HL-60 (cell line): ENCODE results near the gene ADGRL3.

Experiments
- DNase-seq, 2 experiments: peaks; one replicate each; pipeline ENCODE4 v3.0.0-alpha.2; 2010 to 2020; ENCODE audit warnings: low read depth in 1 of 2, low spot score in 1 of 2
- H3K27ac ChIP-seq: fragments of 250-450 bp; sonication (Bioruptor Pico); replicated peaks from 2 replicates; pipeline ENCODE4 v1.5.1; 2020; ENCODE audit warnings: mild to moderate bottlenecking, moderate library complexity
- H3K27me3 ChIP-seq: fragments of 250-450 bp; sonication (Bioruptor Pico); 2 replicates; pipeline ENCODE4 v1.5.1; 2021; ENCODE audit warnings: mild to moderate bottlenecking, moderate library complexity; ENCODE audit not compliant: insufficient read depth, poor library complexity, severe bottlenecking
- H3K4me3 ChIP-seq: replicated peaks from 2 replicates; pipeline ENCODE4 v1.5.1; 2011; ENCODE audit warnings: mild to moderate bottlenecking, control low read depth, low read length; ENCODE audit not compliant: insufficient read depth
- GABPA ChIP-seq: IDR thresholded peaks from 2 replicates; pipeline ENCODE4 v1.6.1; 2012; ENCODE audit warnings: low read depth
- POLR2AphosphoS5 ChIP-seq: IDR thresholded peaks from 2 replicates; pipeline ENCODE4 v1.6.1; 2012; ENCODE audit warnings: low read depth
- SPI1 ChIP-seq: IDR thresholded peaks from 2 replicates; pipeline ENCODE4 v1.6.1; 2012; ENCODE audit warnings: low read depth, mild to moderate bottlenecking, borderline replicate concordance
- TF ChIP-seq, protein P1 (sequence below): IDR thresholded peaks from 2 replicates; pipeline ENCODE4 v1.6.1; 2012; ENCODE audit warnings: low read depth; ENCODE audit not compliant: insufficient replicate concordance
- TF ChIP-seq, protein P2 (sequence below): IDR thresholded peaks from one replicate; pipeline ENCODE4 v1.5.1; 2011; ENCODE audit warnings: low read length, control low read depth, inconsistent platforms; ENCODE audit not compliant: insufficient read depth

ADGRL3 gene

DNA sequence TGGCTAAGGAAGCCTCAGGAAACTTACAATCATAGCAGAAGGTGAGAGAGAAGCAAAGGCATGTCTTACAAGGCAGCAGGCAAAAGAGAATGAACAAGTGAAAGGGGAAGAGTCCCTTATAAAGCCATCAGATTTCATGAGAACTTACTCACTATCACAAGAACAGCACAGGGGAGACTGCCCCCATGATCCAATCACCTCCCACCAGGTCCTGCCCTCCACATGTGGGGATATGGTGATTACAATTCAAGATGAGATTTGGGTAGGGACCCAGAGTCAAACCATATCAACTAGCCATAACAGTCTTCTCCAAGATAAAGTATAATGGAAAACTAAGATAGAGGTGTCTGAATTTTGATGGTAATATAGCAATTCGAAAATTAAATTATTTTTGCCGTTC, 534.3 kb downstream of the ADGRL3 start:
- H3K27ac ChIP-seq: no peak overlapping the region
- H3K4me3 ChIP-seq: no peak overlapping the region
- no peak for DNase-seq
- TF ChIP-seq, protein P1, sequence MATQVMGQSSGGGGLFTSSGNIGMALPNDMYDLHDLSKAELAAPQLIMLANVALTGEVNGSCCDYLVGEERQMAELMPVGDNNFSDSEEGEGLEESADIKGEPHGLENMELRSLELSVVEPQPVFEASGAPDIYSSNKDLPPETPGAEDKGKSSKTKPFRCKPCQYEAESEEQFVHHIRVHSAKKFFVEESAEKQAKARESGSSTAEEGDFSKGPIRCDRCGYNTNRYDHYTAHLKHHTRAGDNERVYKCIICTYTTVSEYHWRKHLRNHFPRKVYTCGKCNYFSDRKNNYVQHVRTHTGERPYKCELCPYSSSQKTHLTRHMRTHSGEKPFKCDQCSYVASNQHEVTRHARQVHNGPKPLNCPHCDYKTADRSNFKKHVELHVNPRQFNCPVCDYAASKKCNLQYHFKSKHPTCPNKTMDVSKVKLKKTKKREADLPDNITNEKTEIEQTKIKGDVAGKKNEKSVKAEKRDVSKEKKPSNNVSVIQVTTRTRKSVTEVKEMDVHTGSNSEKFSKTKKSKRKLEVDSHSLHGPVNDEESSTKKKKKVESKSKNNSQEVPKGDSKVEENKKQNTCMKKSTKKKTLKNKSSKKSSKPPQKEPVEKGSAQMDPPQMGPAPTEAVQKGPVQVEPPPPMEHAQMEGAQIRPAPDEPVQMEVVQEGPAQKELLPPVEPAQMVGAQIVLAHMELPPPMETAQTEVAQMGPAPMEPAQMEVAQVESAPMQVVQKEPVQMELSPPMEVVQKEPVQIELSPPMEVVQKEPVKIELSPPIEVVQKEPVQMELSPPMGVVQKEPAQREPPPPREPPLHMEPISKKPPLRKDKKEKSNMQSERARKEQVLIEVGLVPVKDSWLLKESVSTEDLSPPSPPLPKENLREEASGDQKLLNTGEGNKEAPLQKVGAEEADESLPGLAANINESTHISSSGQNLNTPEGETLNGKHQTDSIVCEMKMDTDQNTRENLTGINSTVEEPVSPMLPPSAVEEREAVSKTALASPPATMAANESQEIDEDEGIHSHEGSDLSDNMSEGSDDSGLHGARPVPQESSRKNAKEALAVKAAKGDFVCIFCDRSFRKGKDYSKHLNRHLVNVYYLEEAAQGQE: no peak
- TF ChIP-seq, protein P2, sequence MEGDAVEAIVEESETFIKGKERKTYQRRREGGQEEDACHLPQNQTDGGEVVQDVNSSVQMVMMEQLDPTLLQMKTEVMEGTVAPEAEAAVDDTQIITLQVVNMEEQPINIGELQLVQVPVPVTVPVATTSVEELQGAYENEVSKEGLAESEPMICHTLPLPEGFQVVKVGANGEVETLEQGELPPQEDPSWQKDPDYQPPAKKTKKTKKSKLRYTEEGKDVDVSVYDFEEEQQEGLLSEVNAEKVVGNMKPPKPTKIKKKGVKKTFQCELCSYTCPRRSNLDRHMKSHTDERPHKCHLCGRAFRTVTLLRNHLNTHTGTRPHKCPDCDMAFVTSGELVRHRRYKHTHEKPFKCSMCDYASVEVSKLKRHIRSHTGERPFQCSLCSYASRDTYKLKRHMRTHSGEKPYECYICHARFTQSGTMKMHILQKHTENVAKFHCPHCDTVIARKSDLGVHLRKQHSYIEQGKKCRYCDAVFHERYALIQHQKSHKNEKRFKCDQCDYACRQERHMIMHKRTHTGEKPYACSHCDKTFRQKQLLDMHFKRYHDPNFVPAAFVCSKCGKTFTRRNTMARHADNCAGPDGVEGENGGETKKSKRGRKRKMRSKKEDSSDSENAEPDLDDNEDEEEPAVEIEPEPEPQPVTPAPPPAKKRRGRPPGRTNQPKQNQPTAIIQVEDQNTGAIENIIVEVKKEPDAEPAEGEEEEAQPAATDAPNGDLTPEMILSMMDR: no peak
- TF ChIP-seq POLR2AphosphoS5: no peak
- no peak for TF ChIP-seq GABPA
- TF ChIP-seq SPI1: no peak
- H3K27me3 ChIP-seq: no peaks in the 10 kb centered on the region

DNA sequence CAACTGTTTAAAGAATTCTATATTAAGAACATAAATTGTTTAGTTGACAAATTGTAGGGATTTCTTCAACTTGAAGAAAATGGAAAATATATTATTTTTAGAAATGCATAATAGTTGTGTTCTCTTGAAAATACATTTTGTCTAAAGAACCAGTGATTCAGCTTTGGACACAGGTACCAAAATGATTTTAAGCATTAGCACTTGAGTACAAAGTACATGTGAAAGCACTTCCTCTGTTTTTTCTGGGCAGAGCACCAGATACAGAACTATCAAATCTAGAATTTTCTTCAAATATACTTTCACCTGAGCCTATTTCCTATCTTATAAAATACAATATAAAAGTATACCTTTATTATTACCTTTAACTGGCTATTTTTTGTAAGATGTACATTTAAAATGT, 539.8 kb downstream of the ADGRL3 start:
- TF ChIP-seq GABPA (no peak), POLR2AphosphoS5 (no peak), SPI1 (no peak)
- TF ChIP-seq, protein P2: no peak
- TF ChIP-seq, protein P1: no peak
- Histone ChIP-seq H3K27ac (no peak overlapping the region), H3K27me3 (no peaks in the 10 kb centered on the region), H3K4me3 (no peak overlapping the region)
- DNase-seq: no peak

DNA sequence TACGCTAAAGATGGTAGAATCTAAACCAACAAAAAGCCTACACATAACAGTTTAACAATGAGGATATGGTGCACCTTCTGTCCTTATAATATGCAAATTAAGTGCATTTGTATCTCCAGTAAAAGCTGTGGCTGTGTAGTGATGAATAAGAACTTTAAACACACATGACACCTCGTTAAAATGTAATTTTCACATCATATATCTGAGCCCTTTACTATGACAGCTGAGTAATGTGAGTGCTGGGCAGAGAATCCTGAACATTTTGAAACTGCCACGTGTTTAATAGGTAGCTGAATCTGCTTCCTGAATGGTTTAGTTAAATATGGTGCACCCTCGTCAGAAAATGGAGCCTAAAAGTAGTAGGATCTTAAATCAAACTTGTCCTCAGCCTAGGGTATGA, 540.8 kb downstream of the ADGRL3 start:
- no peak overlapping the region for H3K4me3 ChIP-seq
- H3K27me3 ChIP-seq: no peaks in the 10 kb centered on the region
- no peak for DNase-seq
- H3K27ac ChIP-seq: no peak overlapping the region
- TF ChIP-seq, protein P1: no peak
- TF ChIP-seq SPI1: no peak
- no peak for TF ChIP-seq GABPA
- TF ChIP-seq POLR2AphosphoS5: no peak
- TF ChIP-seq, protein P2: no peak
